GM23338 (cell line): ENCODE data around the gene KRT71. TPM values are rescaled to one million over a fixed set of nuclear protein-coding genes. Genes with fewer than 3 reads are reported as not detected.

ENCODE experiments used
- ATAC-seq: fragments of 200-7000 bp; cut with Tn5 transposase; 3 replicates; pipeline ENCODE4 v1.9.1; 2020
- DNase-seq: peaks from one replicate; pipeline ENCODE4 v3.0.0-alpha.2; 2015; ENCODE audit warnings: low spot score
- H2AFZ ChIP-seq: fragments of 200-600 bp; sonication (generic); 2 replicates; pipeline ENCODE4 v1.8.0; 2016; ENCODE audit warnings: antibody characterized with exemption, mild to moderate bottlenecking, moderate library complexity
- H3F3A ChIP-seq: fragments of 200-600 bp; sonication (generic); replicated peaks from 2 replicates; pipeline ENCODE4 v1.8.0; 2017; ENCODE audit warnings: antibody characterized with exemption, mixed run types, low read depth
- H3K27ac ChIP-seq: fragments of 200-600 bp; sonication (generic); 2 replicates; pipeline ENCODE4 v1.6.1; 2016; ENCODE audit warnings: low read depth
- H3K27me3 ChIP-seq: fragments of 200-600 bp; sonication (generic); 2 replicates; pipeline ENCODE4 v1.8.0; 2016; ENCODE audit warnings: mild to moderate bottlenecking, mixed run types, moderate library complexity; ENCODE audit not compliant: insufficient read depth
- H3K36me3 ChIP-seq: fragments of 200-600 bp; sonication (generic); 2 replicates; pipeline ENCODE4 v1.8.0; 2016; ENCODE audit warnings: mild to moderate bottlenecking; ENCODE audit not compliant: insufficient read depth
- H3K4me1 ChIP-seq: fragments of 200-600 bp; sonication (generic); 2 replicates; pipeline ENCODE4 v1.8.0; 2016; ENCODE audit warnings: mild to moderate bottlenecking, moderate library complexity; ENCODE audit not compliant: insufficient read depth
- H3K4me2 ChIP-seq: fragments of 200-600 bp; sonication (generic); 2 replicates; pipeline ENCODE4 v1.7.1; 2017; ENCODE audit warnings: mixed run types
- H3K4me3 ChIP-seq: fragments of 200-600 bp; sonication (generic); 2 replicates; pipeline ENCODE4 v1.6.1; 2016; ENCODE audit warnings: mixed run types
- H3K79me2 ChIP-seq: fragments of 200-600 bp; sonication (generic); replicated peaks from 2 replicates; pipeline ENCODE4 v1.8.0; 2017; ENCODE audit warnings: mild to moderate bottlenecking; ENCODE audit not compliant: insufficient read depth
- H3K9me2 ChIP-seq: fragments of 200-600 bp; sonication (generic); 2 replicates; pipeline ENCODE4 v1.8.0; 2017; ENCODE audit not compliant: insufficient read depth
- H4K20me1 ChIP-seq: fragments of 200-600 bp; sonication (generic); replicated peaks from 2 replicates; pipeline ENCODE4 v1.8.0; 2017; ENCODE audit warnings: mild to moderate bottlenecking; ENCODE audit not compliant: insufficient read depth
- H3K27ac Mint-ChIP-seq: 2 replicates; pipeline ENCODE4 v1.8.0; 2020; ENCODE audit warnings: inconsistent platforms, mild to moderate bottlenecking, moderate library complexity, mixed read lengths
- H3K27me3 Mint-ChIP-seq: 3 replicates; pipeline ENCODE4 v1.8.0; 2022; ENCODE audit warnings: low read depth, mild to moderate bottlenecking, moderate library complexity, mixed read lengths, inconsistent platforms; ENCODE audit not compliant: insufficient read depth, poor library complexity
- H3K36me3 Mint-ChIP-seq: 3 replicates; pipeline ENCODE4 v1.8.0; 2021; ENCODE audit warnings: low read depth, mild to moderate bottlenecking, inconsistent platforms, moderate library complexity, mixed read lengths
- H3K4me1 Mint-ChIP-seq: 3 replicates; pipeline ENCODE4 v1.8.0; 2020; ENCODE audit warnings: mild to moderate bottlenecking, inconsistent platforms, mixed read lengths
- H3K4me3 Mint-ChIP-seq: 3 replicates; pipeline ENCODE4 v1.8.0; 2021; ENCODE audit warnings: moderate library complexity, mild to moderate bottlenecking, inconsistent platforms, mixed read lengths
- H3K9me3 Mint-ChIP-seq: 3 replicates; pipeline ENCODE4 v1.8.0; 2020; ENCODE audit warnings: moderate library complexity, mild to moderate bottlenecking, inconsistent platforms, mixed read lengths
- CREB1 ChIP-seq: fragments of 250-450 bp; sonication (Bioruptor Pico); IDR thresholded peaks from 2 replicates; pipeline ENCODE4 v1.5.0; 2020; ENCODE audit warnings: low read depth, mild to moderate bottlenecking, moderate library complexity
- EZH2 ChIP-seq: fragments of 200-600 bp; sonication (generic); IDR thresholded peaks from one replicate; pipeline ENCODE4 v1.8.0; 2017; ENCODE audit warnings: antibody characterized with exemption, mild to moderate bottlenecking, low read depth; ENCODE audit not compliant: unreplicated experiment
- EZH2phosphoT487 ChIP-seq: fragments of 200-600 bp; sonication (generic); IDR thresholded peaks from one replicate; pipeline ENCODE4 v1.8.1; 2018; ENCODE audit warnings: antibody characterized with exemption; ENCODE audit not compliant: unreplicated experiment
- JUNB ChIP-seq: IDR thresholded peaks from one replicate; pipeline ENCODE4 v1.6.1; 2016; ENCODE audit warnings: antibody characterized with exemption; ENCODE audit not compliant: unreplicated experiment
- NANOG ChIP-seq: IDR thresholded peaks from 2 replicates; pipeline ENCODE4 v1.6.1; 2016; ENCODE audit warnings: antibody characterized with exemption, borderline replicate concordance
- POLR2AphosphoS5 ChIP-seq: IDR thresholded peaks from 2 replicates; pipeline ENCODE4 v1.6.1; 2016; ENCODE audit warnings: antibody characterized with exemption, low read depth
- STAT1 ChIP-seq: IDR thresholded peaks from one replicate; pipeline ENCODE4 v1.6.1; 2016; ENCODE audit warnings: antibody characterized with exemption; ENCODE audit not compliant: unreplicated experiment
- ZNF114 ChIP-seq: fragments of 250-450 bp; sonication (Bioruptor Pico); IDR thresholded peaks from 2 replicates; pipeline ENCODE4 v1.5.0; 2020; ENCODE audit warnings: mild to moderate bottlenecking, moderate library complexity
- ZNF331 ChIP-seq: fragments of 250-450 bp; sonication (Bioruptor Pico); IDR thresholded peaks from 2 replicates; pipeline ENCODE4 v1.5.0; 2020; ENCODE audit warnings: low read depth, mild to moderate bottlenecking, moderate library complexity
- polyA plus RNA-seq: library from polyadenylated mRNA; unstranded; fragments of >200 nt; fragmentation: Nextera tagmentation; extraction: Ambion mirVana; gene quantifications from 2 replicates; pipeline ENCODE4 v1.2.1, GENCODE V29; 2016
- total RNA-seq: library from RNA; depleted of rRNA; stranded (reverse); fragments of >200 nt; shearing (Covaris generic); gene quantifications from 2 replicates; pipeline ENCODE4 v1.2.3, GENCODE V29; 2014
- TF ChIP-seq, protein P1 (sequence below): IDR thresholded peaks from one replicate; pipeline ENCODE4 v1.6.1; 2018; ENCODE audit warnings: antibody characterized with exemption; ENCODE audit not compliant: unreplicated experiment
- TF ChIP-seq, protein P2 (sequence below): fragments of 250-450 bp; sonication (Bioruptor Pico); IDR thresholded peaks from 2 replicates; pipeline ENCODE4 v1.5.0; 2020; ENCODE audit warnings: mild to moderate bottlenecking, moderate library complexity
- TF ChIP-seq, protein P3 (sequence below): IDR thresholded peaks from 2 replicates; pipeline ENCODE4 v1.6.1; 2016; ENCODE audit warnings: antibody characterized with exemption
- TF ChIP-seq, protein P4 (sequence below), 2 experiments: fragments of 200-600 bp in 1 of 2; sonication (generic) in 1 of 2; conservative IDR thresholded peaks; 2 replicates each; pipeline versions ENCODE4 v1.5.1 to v1.6.1; 2016 to 2017; ENCODE audit warnings: antibody characterized with exemption in 2 of 2, low read depth in 2 of 2, mild to moderate bottlenecking in 2 of 2, moderate library complexity in 1 of 2

Gene KRT71
- total and polyA plus RNA-seq, 2 experiments from 2014 or later: not detected

DNA sequence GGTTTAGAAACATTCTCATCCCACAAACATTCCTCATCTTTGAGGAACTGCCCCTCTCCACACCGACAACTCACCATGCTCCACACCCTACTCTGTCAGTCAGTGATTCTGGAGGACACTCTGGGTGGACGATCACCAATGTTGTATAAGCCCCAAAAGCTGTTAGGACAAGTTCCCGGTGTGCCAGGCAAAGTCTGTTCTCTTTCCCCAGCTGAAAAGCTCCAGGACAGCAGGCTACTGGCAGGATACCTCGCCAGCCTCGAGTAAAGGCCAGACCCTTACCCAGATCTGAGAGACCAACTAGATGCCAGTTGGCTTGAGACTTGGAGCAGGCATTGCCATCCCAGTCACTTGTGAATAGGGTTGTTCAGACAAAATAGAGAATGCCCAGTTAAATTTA is 44.7 kb downstream of the KRT71 start:
- Histone ChIP-seq H3K9me2 (no peaks in the 10 kb centered on the region), H3K4me1 (no peaks in the 10 kb centered on the region), H4K20me1 (no peaks in the 10 kb centered on the region), H3K4me3 (no peak overlapping the region), H3K4me2 (no peak overlapping the region), H2AFZ (no peak overlapping the region), H3K79me2 (no peaks in the 10 kb centered on the region), H3K27ac (no peak overlapping the region), H3K36me3 (no peaks in the 10 kb centered on the region), H3F3A (no peaks in the 10 kb centered on the region), H3K27me3 (no peaks in the 10 kb centered on the region)
- TF ChIP-seq, protein P1, sequence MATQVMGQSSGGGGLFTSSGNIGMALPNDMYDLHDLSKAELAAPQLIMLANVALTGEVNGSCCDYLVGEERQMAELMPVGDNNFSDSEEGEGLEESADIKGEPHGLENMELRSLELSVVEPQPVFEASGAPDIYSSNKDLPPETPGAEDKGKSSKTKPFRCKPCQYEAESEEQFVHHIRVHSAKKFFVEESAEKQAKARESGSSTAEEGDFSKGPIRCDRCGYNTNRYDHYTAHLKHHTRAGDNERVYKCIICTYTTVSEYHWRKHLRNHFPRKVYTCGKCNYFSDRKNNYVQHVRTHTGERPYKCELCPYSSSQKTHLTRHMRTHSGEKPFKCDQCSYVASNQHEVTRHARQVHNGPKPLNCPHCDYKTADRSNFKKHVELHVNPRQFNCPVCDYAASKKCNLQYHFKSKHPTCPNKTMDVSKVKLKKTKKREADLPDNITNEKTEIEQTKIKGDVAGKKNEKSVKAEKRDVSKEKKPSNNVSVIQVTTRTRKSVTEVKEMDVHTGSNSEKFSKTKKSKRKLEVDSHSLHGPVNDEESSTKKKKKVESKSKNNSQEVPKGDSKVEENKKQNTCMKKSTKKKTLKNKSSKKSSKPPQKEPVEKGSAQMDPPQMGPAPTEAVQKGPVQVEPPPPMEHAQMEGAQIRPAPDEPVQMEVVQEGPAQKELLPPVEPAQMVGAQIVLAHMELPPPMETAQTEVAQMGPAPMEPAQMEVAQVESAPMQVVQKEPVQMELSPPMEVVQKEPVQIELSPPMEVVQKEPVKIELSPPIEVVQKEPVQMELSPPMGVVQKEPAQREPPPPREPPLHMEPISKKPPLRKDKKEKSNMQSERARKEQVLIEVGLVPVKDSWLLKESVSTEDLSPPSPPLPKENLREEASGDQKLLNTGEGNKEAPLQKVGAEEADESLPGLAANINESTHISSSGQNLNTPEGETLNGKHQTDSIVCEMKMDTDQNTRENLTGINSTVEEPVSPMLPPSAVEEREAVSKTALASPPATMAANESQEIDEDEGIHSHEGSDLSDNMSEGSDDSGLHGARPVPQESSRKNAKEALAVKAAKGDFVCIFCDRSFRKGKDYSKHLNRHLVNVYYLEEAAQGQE: no peak
- no peak for TF ChIP-seq NANOG
- TF ChIP-seq JUNB: no peak
- TF ChIP-seq EZH2phosphoT487: no peak
- no peak for TF ChIP-seq EZH2
- TF ChIP-seq, protein P2, sequence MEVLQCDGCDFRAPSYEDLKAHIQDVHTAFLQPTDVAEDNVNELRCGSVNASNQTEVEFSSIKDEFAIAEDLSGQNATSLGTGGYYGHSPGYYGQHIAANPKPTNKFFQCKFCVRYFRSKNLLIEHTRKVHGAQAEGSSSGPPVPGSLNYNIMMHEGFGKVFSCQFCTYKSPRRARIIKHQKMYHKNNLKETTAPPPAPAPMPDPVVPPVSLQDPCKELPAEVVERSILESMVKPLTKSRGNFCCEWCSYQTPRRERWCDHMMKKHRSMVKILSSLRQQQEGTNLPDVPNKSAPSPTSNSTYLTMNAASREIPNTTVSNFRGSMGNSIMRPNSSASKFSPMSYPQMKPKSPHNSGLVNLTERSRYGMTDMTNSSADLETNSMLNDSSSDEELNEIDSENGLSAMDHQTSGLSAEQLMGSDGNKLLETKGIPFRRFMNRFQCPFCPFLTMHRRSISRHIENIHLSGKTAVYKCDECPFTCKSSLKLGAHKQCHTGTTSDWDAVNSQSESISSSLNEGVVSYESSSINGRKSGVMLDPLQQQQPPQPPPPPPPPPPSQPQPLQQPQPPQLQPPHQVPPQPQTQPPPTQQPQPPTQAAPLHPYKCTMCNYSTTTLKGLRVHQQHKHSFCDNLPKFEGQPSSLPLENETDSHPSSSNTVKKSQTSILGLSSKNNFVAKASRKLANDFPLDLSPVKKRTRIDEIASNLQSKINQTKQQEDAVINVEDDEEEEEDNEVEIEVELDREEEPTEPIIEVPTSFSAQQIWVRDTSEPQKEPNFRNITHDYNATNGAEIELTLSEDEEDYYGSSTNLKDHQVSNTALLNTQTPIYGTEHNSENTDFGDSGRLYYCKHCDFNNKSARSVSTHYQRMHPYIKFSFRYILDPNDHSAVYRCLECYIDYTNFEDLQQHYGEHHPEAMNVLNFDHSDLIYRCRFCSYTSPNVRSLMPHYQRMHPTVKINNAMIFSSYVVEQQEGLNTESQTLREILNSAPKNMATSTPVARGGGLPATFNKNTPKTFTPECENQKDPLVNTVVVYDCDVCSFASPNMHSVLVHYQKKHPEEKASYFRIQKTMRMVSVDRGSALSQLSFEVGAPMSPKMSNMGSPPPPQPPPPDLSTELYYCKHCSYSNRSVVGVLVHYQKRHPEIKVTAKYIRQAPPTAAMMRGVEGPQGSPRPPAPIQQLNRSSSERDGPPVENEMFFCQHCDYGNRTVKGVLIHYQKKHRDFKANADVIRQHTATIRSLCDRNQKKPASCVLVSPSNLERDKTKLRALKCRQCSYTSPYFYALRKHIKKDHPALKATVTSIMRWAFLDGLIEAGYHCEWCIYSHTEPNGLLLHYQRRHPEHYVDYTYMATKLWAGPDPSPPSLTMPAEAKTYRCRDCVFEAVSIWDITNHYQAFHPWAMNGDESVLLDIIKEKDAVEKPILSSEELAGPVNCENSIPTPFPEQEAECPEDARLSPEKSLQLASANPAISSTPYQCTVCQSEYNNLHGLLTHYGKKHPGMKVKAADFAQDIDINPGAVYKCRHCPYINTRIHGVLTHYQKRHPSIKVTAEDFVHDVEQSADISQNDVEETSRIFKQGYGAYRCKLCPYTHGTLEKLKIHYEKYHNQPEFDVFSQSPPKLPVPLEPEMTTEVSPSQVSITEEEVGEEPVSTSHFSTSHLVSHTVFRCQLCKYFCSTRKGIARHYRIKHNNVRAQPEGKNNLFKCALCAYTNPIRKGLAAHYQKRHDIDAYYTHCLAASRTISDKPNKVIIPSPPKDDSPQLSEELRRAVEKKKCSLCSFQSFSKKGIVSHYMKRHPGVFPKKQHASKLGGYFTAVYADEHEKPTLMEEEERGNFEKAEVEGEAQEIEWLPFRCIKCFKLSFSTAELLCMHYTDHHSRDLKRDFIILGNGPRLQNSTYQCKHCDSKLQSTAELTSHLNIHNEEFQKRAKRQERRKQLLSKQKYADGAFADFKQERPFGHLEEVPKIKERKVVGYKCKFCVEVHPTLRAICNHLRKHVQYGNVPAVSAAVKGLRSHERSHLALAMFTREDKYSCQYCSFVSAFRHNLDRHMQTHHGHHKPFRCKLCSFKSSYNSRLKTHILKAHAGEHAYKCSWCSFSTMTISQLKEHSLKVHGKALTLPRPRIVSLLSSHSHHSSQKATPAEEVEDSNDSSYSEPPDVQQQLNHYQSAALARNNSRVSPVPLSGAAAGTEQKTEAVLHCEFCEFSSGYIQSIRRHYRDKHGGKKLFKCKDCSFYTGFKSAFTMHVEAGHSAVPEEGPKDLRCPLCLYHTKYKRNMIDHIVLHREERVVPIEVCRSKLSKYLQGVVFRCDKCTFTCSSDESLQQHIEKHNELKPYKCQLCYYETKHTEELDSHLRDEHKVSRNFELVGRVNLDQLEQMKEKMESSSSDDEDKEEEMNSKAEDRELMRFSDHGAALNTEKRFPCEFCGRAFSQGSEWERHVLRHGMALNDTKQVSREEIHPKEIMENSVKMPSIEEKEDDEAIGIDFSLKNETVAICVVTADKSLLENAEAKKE (CRISPR knock-in tag): no peak
- TF ChIP-seq, protein P3, sequence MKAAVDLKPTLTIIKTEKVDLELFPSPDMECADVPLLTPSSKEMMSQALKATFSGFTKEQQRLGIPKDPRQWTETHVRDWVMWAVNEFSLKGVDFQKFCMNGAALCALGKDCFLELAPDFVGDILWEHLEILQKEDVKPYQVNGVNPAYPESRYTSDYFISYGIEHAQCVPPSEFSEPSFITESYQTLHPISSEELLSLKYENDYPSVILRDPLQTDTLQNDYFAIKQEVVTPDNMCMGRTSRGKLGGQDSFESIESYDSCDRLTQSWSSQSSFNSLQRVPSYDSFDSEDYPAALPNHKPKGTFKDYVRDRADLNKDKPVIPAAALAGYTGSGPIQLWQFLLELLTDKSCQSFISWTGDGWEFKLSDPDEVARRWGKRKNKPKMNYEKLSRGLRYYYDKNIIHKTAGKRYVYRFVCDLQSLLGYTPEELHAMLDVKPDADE: no peak
- TF ChIP-seq, protein P4, sequence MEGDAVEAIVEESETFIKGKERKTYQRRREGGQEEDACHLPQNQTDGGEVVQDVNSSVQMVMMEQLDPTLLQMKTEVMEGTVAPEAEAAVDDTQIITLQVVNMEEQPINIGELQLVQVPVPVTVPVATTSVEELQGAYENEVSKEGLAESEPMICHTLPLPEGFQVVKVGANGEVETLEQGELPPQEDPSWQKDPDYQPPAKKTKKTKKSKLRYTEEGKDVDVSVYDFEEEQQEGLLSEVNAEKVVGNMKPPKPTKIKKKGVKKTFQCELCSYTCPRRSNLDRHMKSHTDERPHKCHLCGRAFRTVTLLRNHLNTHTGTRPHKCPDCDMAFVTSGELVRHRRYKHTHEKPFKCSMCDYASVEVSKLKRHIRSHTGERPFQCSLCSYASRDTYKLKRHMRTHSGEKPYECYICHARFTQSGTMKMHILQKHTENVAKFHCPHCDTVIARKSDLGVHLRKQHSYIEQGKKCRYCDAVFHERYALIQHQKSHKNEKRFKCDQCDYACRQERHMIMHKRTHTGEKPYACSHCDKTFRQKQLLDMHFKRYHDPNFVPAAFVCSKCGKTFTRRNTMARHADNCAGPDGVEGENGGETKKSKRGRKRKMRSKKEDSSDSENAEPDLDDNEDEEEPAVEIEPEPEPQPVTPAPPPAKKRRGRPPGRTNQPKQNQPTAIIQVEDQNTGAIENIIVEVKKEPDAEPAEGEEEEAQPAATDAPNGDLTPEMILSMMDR (conservative IDR thresholded peaks at IDR 0.05; ENCODE audit: low read depth in 2 of 2): no peak
- no peak for TF ChIP-seq CREB1
- no peak for TF ChIP-seq ZNF331 (CRISPR knock-in tag)
- TF ChIP-seq ZNF114 (CRISPR knock-in tag): no peak
- no peak for TF ChIP-seq STAT1
- TF ChIP-seq POLR2AphosphoS5: no peak
- ATAC-seq (no peak), DNase-seq (no peak)
- no peaks in the 10 kb centered on the region for H3K4me1 Mint-ChIP-seq
- H3K27me3 Mint-ChIP-seq: no peaks in the 10 kb centered on the region
- H3K9me3 Mint-ChIP-seq: peaks cover 13% of the 10 kb centered on the region
- H3K36me3 Mint-ChIP-seq: 0 out of 3 replicates have a peak, but pooled peaks cover 7% of the 10 kb centered on the region
- H3K27ac Mint-ChIP-seq: no peak overlapping the region
- no peak overlapping the region for H3K4me3 Mint-ChIP-seq
